ENCODE data around the gene RBM28.

Gene RBM28

DNA sequence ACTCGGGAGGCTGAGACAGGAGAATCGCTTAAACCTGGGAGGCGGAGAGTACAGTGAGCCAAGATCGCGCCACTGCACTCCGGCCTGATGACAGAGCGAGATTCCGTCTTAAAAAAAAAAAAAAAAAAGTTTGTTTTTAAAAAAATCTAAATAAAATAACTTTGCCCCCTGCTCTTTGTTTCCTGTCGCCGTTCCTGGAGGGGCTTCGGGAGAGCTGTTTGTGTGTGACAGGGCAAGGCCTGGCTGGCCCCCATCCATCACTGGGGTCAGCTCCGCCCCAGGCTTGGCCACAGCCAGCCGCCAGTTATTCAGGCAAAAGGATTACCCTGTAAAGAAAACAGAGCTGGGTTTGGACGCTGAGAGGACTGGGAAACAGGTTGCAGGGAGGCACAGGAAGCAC, 86.2 kb downstream of the RBM28 start:
- no peaks in the 10 kb centered on the region for H3K9me3 ChIP-seq (ENCODE audit: control insufficient read depth, insufficient read depth, low read length)
- peaks cover 17% of the 10 kb centered on the region for H3K4me1 ChIP-seq (ENCODE audit: control insufficient read depth, insufficient read depth, low read length)
- no peaks in the 10 kb centered on the region for H3K36me3 ChIP-seq (ENCODE audit: control insufficient read depth, insufficient read depth, low read length)
- H3K27me3 ChIP-seq (ENCODE audit: control insufficient read depth, insufficient read depth, low read length) = no peaks in the 10 kb centered on the region
- no peak overlapping the region for H3K9ac ChIP-seq (ENCODE audit: low read depth, low read length)
- no peak overlapping the region for H3K27ac ChIP-seq (ENCODE audit: low read depth, low read length)
- H3K4me3 ChIP-seq (ENCODE audit: low read depth, low read length) = no peak overlapping the region

DNA sequence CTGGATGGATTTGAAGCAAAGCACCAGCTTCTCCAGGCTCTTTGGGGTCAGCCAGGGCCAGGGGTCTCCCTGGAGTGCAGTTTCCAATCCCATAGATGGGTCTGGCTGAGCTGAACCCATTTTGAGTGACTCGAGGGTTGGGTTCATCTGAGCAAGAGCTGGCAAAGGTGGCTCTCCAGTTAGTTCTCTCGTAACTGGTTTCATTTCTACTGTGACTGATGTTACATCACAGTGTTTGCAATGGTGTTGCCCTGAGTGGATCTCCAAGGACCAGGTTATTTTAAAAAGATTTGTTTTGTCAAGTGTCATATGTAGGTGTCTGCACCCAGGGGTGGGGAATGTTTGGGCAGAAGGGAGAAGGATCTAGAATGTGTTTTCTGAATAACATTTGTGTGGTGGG, 88.4 kb downstream of the RBM28 start:
- peaks cover 14% of the 10 kb centered on the region for H3K4me1 ChIP-seq (ENCODE audit: control insufficient read depth, insufficient read depth, low read length)
- H3K4me3 ChIP-seq (ENCODE audit: low read depth, low read length) = no peak overlapping the region
- H3K27ac ChIP-seq (ENCODE audit: low read depth, low read length) = no peak overlapping the region
- H3K9ac ChIP-seq (ENCODE audit: low read depth, low read length) = no peak overlapping the region
- no peaks in the 10 kb centered on the region for H3K9me3 ChIP-seq (ENCODE audit: control insufficient read depth, insufficient read depth, low read length)
- no peaks in the 10 kb centered on the region for H3K36me3 ChIP-seq (ENCODE audit: control insufficient read depth, insufficient read depth, low read length)
- no peaks in the 10 kb centered on the region for H3K27me3 ChIP-seq (ENCODE audit: control insufficient read depth, insufficient read depth, low read length)

DNA sequence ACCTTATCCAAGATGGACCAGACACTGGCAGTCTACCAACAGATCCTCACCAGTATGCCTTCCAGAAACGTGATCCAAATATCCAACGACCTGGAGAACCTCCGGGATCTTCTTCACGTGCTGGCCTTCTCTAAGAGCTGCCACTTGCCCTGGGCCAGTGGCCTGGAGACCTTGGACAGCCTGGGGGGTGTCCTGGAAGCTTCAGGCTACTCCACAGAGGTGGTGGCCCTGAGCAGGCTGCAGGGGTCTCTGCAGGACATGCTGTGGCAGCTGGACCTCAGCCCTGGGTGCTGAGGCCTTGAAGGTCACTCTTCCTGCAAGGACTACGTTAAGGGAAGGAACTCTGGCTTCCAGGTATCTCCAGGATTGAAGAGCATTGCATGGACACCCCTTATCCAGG, 89.2 kb downstream of the RBM28 start:
- no peaks in the 10 kb centered on the region for H3K27me3 ChIP-seq (ENCODE audit: control insufficient read depth, insufficient read depth, low read length)
- H3K27ac ChIP-seq (ENCODE audit: low read depth, low read length) = no peak overlapping the region
- H3K9ac ChIP-seq (ENCODE audit: low read depth, low read length) = no peak overlapping the region

DNA sequence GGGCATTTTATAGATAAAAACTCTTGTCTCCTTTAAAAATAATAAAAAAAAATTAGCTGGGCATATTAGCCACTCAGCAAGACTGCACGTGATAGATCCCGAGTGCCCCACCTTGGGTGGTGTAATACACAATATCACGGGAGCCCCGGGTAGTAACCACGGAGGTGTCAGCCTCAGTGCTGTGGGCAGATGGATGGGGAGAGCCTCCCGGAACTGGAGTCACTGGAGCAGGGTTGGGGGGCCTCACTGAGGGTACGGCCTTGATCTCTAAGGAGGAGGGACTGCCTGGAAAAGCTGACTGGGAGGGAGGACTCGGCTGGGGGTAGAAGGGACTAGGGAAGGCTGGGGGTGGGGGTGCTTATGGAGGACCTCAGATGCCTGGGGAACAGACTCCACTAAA, 90.0 kb downstream of the RBM28 start:
- H3K27me3 ChIP-seq (ENCODE audit: control insufficient read depth, insufficient read depth, low read length) = no peaks in the 10 kb centered on the region
- no peak overlapping the region for H3K9ac ChIP-seq (ENCODE audit: low read depth, low read length)
- no peaks in the 10 kb centered on the region for H3K4me1 ChIP-seq (ENCODE audit: control insufficient read depth, insufficient read depth, low read length)
- H3K27ac ChIP-seq (ENCODE audit: low read depth, low read length) = no peak overlapping the region
- no peaks in the 10 kb centered on the region for H3K9me3 ChIP-seq (ENCODE audit: control insufficient read depth, insufficient read depth, low read length)
- no peaks in the 10 kb centered on the region for H3K36me3 ChIP-seq (ENCODE audit: control insufficient read depth, insufficient read depth, low read length)
- H3K4me3 ChIP-seq (ENCODE audit: low read depth, low read length) = no peak overlapping the region

More for the DNA sequence above, 89.2 kb downstream of the RBM28 start:
- peaks cover 6% of the 10 kb centered on the region for H3K4me1 ChIP-seq (ENCODE audit: control insufficient read depth, insufficient read depth, low read length)
- no peak overlapping the region for H3K4me3 ChIP-seq (ENCODE audit: low read depth, low read length)
- no peaks in the 10 kb centered on the region for H3K9me3 ChIP-seq (ENCODE audit: control insufficient read depth, insufficient read depth, low read length)
- no peaks in the 10 kb centered on the region for H3K36me3 ChIP-seq (ENCODE audit: control insufficient read depth, insufficient read depth, low read length)

DNA sequence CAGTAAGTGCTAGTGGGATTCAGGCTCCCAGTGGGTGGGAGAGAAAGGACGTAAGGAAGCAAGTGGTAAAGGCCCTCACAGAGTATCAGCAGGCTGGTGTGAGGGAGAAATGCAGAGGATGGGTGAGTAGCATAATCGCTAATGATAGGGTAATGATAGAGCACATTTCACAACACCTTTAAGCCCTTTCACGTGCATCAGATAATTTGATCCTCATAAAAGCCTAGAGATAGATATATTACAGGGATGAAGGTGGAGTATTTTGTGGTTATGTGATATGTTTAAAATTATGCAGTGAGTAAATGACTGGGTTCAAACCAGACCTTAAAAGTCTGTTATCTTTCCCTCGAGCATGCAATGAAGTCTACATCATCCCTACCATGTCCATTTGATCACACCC, 92.4 kb downstream of the RBM28 start:
- no peak overlapping the region for H3K4me3 ChIP-seq (ENCODE audit: low read depth, low read length)
- H3K9ac ChIP-seq (ENCODE audit: low read depth, low read length) = no peak overlapping the region
- H3K4me1 ChIP-seq (ENCODE audit: control insufficient read depth, insufficient read depth, low read length) = no peaks in the 10 kb centered on the region
- no peak overlapping the region for H3K27ac ChIP-seq (ENCODE audit: low read depth, low read length)
- H3K9me3 ChIP-seq (ENCODE audit: control insufficient read depth, insufficient read depth, low read length) = no peaks in the 10 kb centered on the region
- no peaks in the 10 kb centered on the region for H3K36me3 ChIP-seq (ENCODE audit: control insufficient read depth, insufficient read depth, low read length)
- no peaks in the 10 kb centered on the region for H3K27me3 ChIP-seq (ENCODE audit: control insufficient read depth, insufficient read depth, low read length)
